Subcutaneous adipose tissue (tissue), 4 donors: Measurements from ENCODE around the gene PSMB5. TPM values are rescaled to one million over a fixed set of nuclear protein-coding genes. Genes with fewer than 3 reads are reported as not detected.

Experiments
- CTCF ChIP-seq: fragments of 450-650 bp; IDR thresholded peaks from one replicate; pipeline ENCODE4 v1.5.1; 2016; ENCODE audit warnings: low read depth, mild to moderate bottlenecking, control low read depth, antibody characterized with exemption, moderate library complexity
- total RNA-seq, 4 donors: library from RNA; depleted of rRNA; stranded (reverse); fragments of >200 nt; gene quantifications; one replicate each; pipeline ENCODE4 v1.1.0, GENCODE V29; 2016

The PSMB5 gene
- total RNA-seq, 4 donors from 2014 or later: 81.6 to 131 (median 104) TPM

DNA sequence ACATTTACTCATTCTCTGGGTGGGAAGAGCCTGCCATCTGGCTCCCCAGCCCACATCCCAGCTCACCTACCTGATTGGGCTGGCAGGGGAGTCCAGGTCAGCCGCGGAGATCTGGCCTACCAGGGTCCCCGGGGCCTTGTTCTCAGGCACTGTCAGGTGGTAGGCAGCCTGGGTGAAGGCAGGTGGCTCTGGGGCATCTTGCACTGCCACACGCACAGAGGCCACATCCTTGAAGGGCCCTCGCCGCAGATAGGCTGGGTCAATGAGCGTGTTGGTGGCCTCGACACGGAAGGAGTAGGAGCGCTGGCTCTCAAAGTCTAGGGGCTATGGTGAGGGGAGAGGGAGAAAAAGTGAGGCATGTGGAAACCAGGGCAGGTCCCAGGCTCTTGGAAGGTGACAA is 18.7 kb upstream of the PSMB5 start:
- TF ChIP-seq CTCF: no peak

- no peak for TF ChIP-seq CTCF
Observed at GRCh38 chr14:23052671-23053070, 18.0 kb upstream of the PSMB5 start.

- no peak for TF ChIP-seq CTCF
Observed at GRCh38 chr14:23052182-23052623, 17.5 kb upstream of the PSMB5 start.

GRCh38 chr14:23051141-23052057 is 16.7 kb upstream of the PSMB5 start:
- TF ChIP-seq CTCF: no peak

GRCh38 chr14:23049011-23049410 is 14.3 kb upstream of the PSMB5 start:
- no peak for TF ChIP-seq CTCF

DNA sequence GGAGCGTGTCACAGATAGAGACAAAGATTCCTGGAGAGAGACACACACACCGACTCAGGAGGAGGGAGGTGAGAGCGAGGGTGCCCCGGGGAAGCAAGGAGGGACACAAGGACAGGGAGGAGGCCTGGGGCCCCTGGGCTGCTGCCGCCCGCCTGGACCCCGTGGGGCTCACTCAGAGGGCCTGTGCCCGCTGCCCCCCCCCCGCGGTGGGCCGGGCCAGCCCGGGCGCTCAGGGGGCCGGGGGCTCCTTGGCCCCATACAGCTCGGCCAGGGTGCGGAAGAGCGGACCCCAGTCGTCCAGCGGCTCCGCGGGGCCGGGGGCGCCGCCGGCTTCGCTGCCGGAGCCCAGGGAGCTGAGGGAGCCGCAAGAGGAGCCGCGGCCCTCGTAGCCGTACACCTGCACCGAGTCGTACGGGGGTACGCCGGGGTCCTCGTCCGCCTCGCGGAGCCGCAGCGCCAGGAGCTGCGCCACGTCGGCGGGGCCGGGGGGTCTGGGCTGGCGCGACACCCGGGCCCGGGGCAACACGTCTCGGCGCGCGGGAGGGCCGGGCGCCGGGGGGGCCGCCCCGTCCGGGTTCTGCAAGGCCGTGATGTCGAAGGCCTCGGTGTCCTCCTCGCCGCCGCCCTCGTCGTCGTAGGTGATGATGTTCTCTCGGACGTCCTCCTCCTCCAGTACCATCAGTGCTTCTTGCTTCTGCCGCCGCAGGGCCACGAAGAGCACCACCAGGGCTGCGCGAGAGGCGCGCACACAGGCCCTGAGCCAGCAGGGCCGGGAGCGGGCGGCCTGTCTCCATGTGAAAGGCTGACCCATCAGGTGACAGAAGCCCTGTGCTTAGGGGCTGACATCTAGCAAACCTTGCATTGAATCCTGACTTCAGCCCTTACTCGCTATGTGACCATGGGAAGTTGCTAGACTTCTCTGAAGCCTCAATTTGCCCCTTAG is 13.3 kb upstream of the PSMB5 start:
- no peak for TF ChIP-seq CTCF

DNA sequence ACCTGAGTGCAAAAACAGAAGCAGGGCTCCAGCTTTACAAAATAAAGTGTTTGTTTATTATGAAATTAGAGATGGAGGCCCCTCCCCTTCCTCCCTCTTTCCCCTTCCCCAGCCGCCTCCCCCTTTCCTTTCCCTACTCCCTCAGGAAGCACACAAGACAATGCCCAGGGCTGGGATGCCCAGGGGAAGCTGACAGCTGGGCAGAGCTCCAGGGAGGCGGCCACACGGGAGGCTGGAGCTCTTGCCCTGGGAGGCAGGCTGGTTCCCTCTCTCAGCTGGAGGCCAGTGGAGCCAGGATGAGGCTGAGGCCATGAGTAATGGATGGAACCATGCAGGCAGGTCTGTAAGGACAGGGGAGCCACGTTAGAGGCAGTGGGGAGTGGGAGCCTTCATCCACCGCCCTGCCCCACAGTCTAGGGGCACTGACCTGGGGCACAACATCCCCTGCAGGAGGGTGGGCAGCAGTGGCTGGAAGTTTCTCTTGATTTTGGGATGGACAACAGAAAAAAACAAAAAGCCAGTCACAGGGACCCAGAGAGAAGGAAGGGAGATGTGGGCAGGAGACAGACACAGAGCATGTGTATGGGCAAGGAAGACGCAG is 12.4 kb upstream of the PSMB5 start:
- TF ChIP-seq CTCF: no peak
